Measurements from ENCODE around the gene LPP. TPM values are rescaled to one million over a fixed set of nuclear protein-coding genes. Genes with fewer than 3 reads are reported as not detected.

LPP gene
- total RNA-seq, 6 donors from 2014 or later: 86.0 to 196 (median 160) TPM

GRCh38 chr3:188486126-188486525 is 332.2 kb downstream of the LPP start:
- Histone ChIP-seq H3K27me3 (no peaks in the 10 kb centered on the region), H3K4me1 (no peaks in the 10 kb centered on the region), H3K27ac (no peak overlapping the region), H3K9me3 (no peaks in the 10 kb centered on the region), H3K36me3 (peaks cover 0 to 19% (median 3%) of the 10 kb centered on the region in 4 donors), H3K4me3 (no peak overlapping the region)
- DNase-seq (no peak), ATAC-seq (ENCODE audit: low FRiP score in 2 of 2) (no peak)
- 95 to 98% methylated on average over 5 of the region's 5 CpGs for WGBS, 2 donors
- no peak for TF ChIP-seq POLR2A (IDR thresholded peaks at IDR 0.05)
- TF ChIP-seq CTCF (IDR thresholded peaks at IDR 0.05): no peak

DNA sequence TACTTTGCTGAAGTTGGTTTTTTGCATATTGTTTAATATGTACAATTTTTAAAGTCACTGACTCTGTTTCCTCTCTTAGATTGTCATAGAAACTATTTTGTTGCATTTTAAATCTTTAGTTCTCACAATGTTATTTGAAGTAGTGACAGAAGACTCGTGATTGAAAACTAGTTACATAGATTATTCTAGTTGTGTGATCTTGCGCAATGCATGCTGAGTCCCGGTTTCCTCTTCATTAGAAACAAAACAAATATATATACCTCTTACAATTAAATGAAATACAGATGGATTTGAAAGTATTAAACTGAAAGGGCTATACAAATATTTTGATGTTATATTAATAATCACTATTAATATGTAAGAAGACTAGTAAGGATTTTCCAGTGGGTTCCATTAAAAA is 333.0 kb downstream of the LPP start:
- Histone ChIP-seq H3K4me1 (no peaks in the 10 kb centered on the region), H3K27ac (no peak overlapping the region), H3K27me3 (no peaks in the 10 kb centered on the region), H3K4me3 (no peak overlapping the region), H3K36me3 (peaks cover 0 to 23% (median 3%) of the 10 kb centered on the region in 4 donors), H3K9me3 (no peaks in the 10 kb centered on the region)
- TF ChIP-seq POLR2A (IDR thresholded peaks at IDR 0.05) (no peak), EP300 (IDR thresholded peaks at IDR 0.05) (no peak), POLR2AphosphoS5 (IDR thresholded peaks at IDR 0.05) (no peak), CTCF (IDR thresholded peaks at IDR 0.05) (no peak)
- DNase-seq (no peak), ATAC-seq (ENCODE audit: low FRiP score in 2 of 2) (no peak)
- 64 to 72% methylated on average over 3 of the region's 3 CpGs for WGBS, 2 donors

DNA sequence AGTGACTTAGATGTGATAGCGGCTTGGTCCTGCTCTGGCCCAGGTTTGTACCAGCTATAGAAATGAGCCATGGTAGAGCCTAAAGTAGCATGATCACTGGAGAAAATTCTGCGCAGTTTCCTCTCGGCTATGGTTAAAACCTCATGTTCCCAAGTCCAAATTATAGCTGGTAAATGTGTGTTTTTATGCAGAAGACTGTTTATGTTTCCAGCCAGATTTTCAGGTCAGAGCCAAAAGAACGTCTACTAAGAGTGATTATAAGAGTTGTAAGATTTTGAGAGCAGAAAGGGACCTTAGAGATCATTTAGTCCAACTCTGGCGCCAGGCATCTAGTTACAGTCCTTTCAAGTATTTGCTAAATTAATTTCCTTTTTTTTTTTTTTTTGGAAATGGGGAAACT is 333.7 kb downstream of the LPP start:
- WGBS, 2 donors: 90 to 94% methylated on average over 5 of the region's 5 CpGs
- H3K27me3 ChIP-seq: no peaks in the 10 kb centered on the region
- TF ChIP-seq CTCF (IDR thresholded peaks at IDR 0.05) (no peak), EP300 (IDR thresholded peaks at IDR 0.05) (no peak), POLR2A (IDR thresholded peaks at IDR 0.05) (no peak), POLR2AphosphoS5 (IDR thresholded peaks at IDR 0.05) (no peak)
- peaks cover 0 to 23% (median 3%) of the 10 kb centered on the region in 4 donors for H3K36me3 ChIP-seq
- H3K4me3 ChIP-seq: no peak overlapping the region
- no peaks in the 10 kb centered on the region for H3K9me3 ChIP-seq
- H3K27ac ChIP-seq: no peak overlapping the region
- H3K4me1 ChIP-seq: no peaks in the 10 kb centered on the region
- DNase-seq (no peak), ATAC-seq (ENCODE audit: low FRiP score in 2 of 2) (no peak)

DNA sequence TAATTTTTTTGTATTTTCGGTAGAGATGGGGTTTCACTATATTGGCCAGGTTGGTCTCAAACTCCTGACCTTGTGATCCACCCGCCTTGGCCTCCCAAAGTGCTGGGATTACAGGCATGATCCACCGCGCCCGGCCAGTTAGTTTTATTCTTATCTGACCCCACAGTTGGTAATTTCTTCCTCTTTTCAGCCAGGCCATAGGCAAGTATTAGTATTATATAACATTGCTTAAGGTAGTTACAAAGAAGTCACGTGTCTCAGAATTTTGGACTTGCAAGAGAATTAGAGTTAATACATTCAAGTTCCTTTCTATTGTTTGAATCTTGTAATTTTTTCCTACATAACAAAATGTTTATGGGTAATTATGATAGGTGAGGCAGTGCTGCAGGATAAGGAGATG is 334.8 kb downstream of the LPP start:
- Histone ChIP-seq H3K9me3 (no peaks in the 10 kb centered on the region), H3K36me3 (peaks cover 0 to 23% (median 3%) of the 10 kb centered on the region in 4 donors), H3K4me1 (no peaks in the 10 kb centered on the region), H3K27ac (no peak overlapping the region), H3K27me3 (no peaks in the 10 kb centered on the region), H3K4me3 (no peak overlapping the region)
- TF ChIP-seq POLR2AphosphoS5 (IDR thresholded peaks at IDR 0.05) (no peak), EP300 (IDR thresholded peaks at IDR 0.05) (no peak), CTCF (IDR thresholded peaks at IDR 0.05) (no peak), POLR2A (IDR thresholded peaks at IDR 0.05) (no peak)
- ATAC-seq (ENCODE audit: low FRiP score in 2 of 2) (no peak), DNase-seq (no peak)
- 84 to 97% methylated on average over 6 of the region's 6 CpGs for WGBS, 2 donors

DNA sequence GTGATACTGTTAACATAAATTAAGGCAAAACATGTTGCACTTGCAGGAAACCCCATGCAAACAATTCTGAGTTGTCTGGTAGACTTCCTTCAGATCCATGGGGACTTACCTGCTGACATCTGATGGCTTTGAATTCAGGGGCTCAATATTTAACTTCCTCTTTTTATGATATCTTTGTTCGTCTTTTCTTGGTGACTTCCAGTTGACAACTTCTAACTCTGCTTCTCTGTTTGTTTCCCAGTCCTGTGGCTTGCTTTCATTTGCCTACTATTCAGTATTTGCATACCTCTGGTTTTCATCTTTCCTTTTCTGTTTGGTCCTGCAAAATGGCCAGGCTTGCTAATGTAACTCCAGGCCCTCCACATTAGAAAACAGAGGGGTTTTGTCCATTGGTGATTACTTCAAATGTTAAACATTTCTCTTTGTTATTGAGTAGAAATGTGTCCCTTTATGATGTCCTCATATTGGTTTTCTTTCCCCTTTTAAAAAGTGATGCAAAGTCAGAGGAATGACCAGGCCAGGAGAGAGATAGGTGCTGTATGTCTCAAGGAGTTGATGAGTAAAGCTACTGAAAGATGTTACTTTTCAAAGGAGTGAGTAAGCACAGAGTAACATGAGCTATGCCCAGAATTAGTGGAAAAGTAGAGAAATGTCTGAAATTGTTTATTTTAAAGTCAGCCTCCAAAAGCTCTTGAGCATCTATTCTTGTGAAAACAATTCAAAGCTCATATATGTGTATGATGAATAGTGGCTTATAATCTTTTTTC is 335.9 kb downstream of the LPP start:
- H3K4me3 ChIP-seq: no peak overlapping the region
- H3K27ac ChIP-seq: no peak overlapping the region
- WGBS, 2 donors: 43 to 70% methylated on average over 1 of the region's 1 CpG
- H3K9me3 ChIP-seq: no peaks in the 10 kb centered on the region
- no peaks in the 10 kb centered on the region for H3K4me1 ChIP-seq
- DNase-seq (no peak), ATAC-seq (ENCODE audit: low FRiP score in 2 of 2) (no peak)
- H3K27me3 ChIP-seq: no peaks in the 10 kb centered on the region
- peaks cover 0 to 17% (median 3%) of the 10 kb centered on the region in 4 donors for H3K36me3 ChIP-seq
- TF ChIP-seq CTCF (IDR thresholded peaks at IDR 0.05): no peak
- no peak for TF ChIP-seq EP300 (IDR thresholded peaks at IDR 0.05)
- no peak for TF ChIP-seq POLR2AphosphoS5 (IDR thresholded peaks at IDR 0.05)
- no peak for TF ChIP-seq POLR2A (IDR thresholded peaks at IDR 0.05)
